H7 (cell line): Measurements from ENCODE around the gene ANKLE2. TPM values are rescaled to one million over a fixed set of nuclear protein-coding genes. Genes with fewer than 3 reads are reported as not detected.

Experiments
- DNase-seq: peaks from one replicate; pipeline ENCODE4 v3.0.0; 2012
- H3K27me3 ChIP-seq: 2 replicates; pipeline ENCODE4 v1.6.0; 2011; ENCODE audit warnings: mild to moderate bottlenecking, low read length; ENCODE audit not compliant: control insufficient read depth, insufficient read depth
- H3K36me3 ChIP-seq: replicated peaks from 2 replicates; pipeline ENCODE4 v1.5.1; 2011; ENCODE audit warnings: low read length; ENCODE audit not compliant: control insufficient read depth, insufficient read depth
- H3K4me3 ChIP-seq: 2 replicates; pipeline ENCODE4 v1.5.1; 2011; ENCODE audit warnings: low read depth, mild to moderate bottlenecking, control low read depth, low read length, moderate library complexity; ENCODE audit not compliant: insufficient read depth
- total RNA-seq: library from RNA; depleted of rRNA; stranded (reverse); fragments of >200 nt; shearing (Covaris generic); gene quantifications from 2 replicates; pipeline ENCODE4 v1.2.3, GENCODE V29; 2014

The ANKLE2 gene
- total RNA-seq, 1 experiment from 2014 or later = 41.5 TPM

DNA sequence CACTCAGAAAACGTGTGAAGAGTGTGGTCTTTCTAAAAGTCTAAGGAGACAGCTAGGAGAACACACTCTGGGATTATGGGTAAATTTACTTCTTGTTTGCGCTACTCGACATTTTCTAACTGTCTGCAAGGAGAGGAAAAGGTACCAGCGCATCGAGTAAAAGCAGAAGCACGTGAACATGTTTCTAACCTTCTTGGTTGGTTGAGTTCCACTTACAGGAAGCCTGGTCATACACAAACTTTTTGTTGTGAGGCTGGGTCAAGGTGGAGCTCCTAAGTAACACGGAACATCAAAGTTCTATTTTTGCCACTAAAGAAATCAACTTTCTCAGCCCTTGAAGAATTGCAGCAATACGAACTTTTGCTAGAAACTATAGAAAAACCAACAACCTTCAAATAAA is 20.0 kb downstream of the ANKLE2 start:
- no peak for DNase-seq
- peaks cover 56% of the 10 kb centered on the region for H3K36me3 ChIP-seq
- H3K4me3 ChIP-seq = no peak overlapping the region
- H3K27me3 ChIP-seq = no peaks in the 10 kb centered on the region

GRCh38 chr12:132740652-132741051 is 21.0 kb downstream of the ANKLE2 start:
- no peak overlapping the region for H3K4me3 ChIP-seq
- DNase-seq = no peak
- H3K36me3 ChIP-seq = peaks cover 59% of the 10 kb centered on the region
- H3K27me3 ChIP-seq = no peaks in the 10 kb centered on the region

- H3K4me3 ChIP-seq = no peak overlapping the region
- DNase-seq = no peak
- no peaks in the 10 kb centered on the region for H3K27me3 ChIP-seq
- peaks cover 57% of the 10 kb centered on the region for H3K36me3 ChIP-seq
These were observed 21.4 kb downstream of the ANKLE2 start for GRCh38 chr12:132740313-132740646.

DNA sequence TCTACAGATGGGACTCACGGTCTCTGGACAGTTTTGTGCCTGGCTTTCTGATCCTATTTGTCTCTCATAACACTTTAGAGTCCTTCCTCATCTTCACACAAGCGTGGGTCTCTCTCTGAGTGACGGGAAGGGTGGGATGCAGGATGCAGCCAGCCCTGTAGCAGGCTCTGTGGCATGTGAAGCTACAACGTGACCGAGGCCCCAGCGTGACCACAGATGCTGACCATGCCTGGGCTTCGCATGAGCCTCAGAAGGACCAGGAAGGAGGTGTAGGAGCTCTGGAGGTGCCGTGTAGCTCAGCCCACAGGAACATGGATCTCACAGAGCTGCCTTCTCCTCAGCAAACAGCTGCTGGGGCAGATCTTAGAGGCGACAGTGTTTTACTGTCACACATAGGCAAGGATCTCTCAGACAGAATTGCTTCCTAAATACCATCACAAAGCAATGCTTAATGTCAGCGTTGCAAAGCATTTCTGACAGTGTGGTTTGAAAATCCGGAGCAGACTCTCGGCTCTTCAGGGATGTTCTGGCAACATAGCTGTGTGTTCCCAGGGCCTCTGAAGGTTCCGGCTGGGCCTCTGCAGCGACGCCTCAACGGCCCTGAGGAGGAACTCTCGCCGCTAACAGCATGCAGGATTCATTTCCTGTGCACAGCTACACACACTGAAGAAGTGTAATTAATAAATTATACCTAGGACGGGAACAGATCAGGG is 21.9 kb downstream of the ANKLE2 start:
- DNase-seq = no peak
- no peak overlapping the region for H3K4me3 ChIP-seq
- H3K36me3 ChIP-seq = peaks cover 61% of the 10 kb centered on the region
- no peaks in the 10 kb centered on the region for H3K27me3 ChIP-seq

- no peaks in the 10 kb centered on the region for H3K27me3 ChIP-seq
- no peak overlapping the region for H3K4me3 ChIP-seq
- peaks cover 64% of the 10 kb centered on the region for H3K36me3 ChIP-seq
- DNase-seq = no peak
These were observed 24.7 kb downstream of the ANKLE2 start for GRCh38 chr12:132736913-132737312.

DNA sequence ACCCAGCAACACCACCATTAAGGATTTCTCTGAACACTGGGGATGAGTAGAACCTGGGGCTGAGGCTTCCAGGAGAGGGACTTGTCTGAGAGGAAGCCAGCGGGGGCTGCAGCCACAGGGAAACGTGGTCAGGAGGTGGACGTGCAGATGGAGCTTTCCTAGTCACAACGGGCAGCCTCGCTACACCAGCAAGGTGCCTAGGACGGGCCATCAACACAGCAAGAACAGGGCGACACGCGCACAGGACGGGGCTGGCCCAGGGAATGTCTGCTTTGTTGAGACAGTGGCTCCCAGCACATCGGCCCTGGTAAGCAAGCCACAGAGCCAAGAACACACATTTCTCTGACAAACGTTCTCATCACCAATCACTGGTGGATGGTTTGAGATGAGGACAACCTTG is 25.3 kb downstream of the ANKLE2 start:
- Histone ChIP-seq H3K36me3 (peaks cover 64% of the 10 kb centered on the region), H3K27me3 (no peaks in the 10 kb centered on the region), H3K4me3 (no peak overlapping the region)
- no peak for DNase-seq

GRCh38 chr12:132735496-132735895 is 26.1 kb downstream of the ANKLE2 start:
- peak; percentile 47 for DNase-seq
- Histone ChIP-seq H3K4me3 (no peak overlapping the region), H3K27me3 (no peaks in the 10 kb centered on the region), H3K36me3 (peaks cover 60% of the 10 kb centered on the region)

DNA sequence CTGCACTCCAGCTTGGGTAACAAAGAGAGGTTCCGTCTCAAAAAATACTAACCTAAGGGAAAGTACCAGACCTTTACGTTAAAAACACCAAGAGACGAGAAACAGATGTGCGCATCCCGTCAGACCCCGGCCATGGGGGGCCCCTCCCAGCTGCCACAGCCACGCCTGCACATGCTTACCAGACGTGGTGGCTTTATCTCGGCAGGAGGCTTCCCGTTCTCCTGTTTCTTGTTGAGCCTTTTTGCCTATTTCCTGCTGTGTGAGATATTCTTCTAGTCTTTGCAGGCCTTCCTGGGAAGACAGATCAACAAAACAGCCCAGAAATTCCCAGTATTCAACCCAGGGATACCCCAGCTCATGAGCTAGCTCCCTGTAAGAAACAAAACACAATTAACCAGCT is 27.4 kb downstream of the ANKLE2 start:
- Histone ChIP-seq H3K36me3 (peaks cover 48% of the 10 kb centered on the region), H3K4me3 (no peak overlapping the region), H3K27me3 (no peaks in the 10 kb centered on the region)
- no peak for DNase-seq

GRCh38 chr12:132731574-132731973 is 30.1 kb downstream of the ANKLE2 start:
- DNase-seq = no peak
- Histone ChIP-seq H3K4me3 (no peak overlapping the region), H3K36me3 (peaks cover 53% of the 10 kb centered on the region), H3K27me3 (no peaks in the 10 kb centered on the region)

GRCh38 chr12:132730353-132730752 is 31.3 kb downstream of the ANKLE2 start:
- Histone ChIP-seq H3K36me3 (peaks cover 51% of the 10 kb centered on the region), H3K27me3 (no peaks in the 10 kb centered on the region), H3K4me3 (no peak overlapping the region)
- DNase-seq = peak; percentile 22

DNA sequence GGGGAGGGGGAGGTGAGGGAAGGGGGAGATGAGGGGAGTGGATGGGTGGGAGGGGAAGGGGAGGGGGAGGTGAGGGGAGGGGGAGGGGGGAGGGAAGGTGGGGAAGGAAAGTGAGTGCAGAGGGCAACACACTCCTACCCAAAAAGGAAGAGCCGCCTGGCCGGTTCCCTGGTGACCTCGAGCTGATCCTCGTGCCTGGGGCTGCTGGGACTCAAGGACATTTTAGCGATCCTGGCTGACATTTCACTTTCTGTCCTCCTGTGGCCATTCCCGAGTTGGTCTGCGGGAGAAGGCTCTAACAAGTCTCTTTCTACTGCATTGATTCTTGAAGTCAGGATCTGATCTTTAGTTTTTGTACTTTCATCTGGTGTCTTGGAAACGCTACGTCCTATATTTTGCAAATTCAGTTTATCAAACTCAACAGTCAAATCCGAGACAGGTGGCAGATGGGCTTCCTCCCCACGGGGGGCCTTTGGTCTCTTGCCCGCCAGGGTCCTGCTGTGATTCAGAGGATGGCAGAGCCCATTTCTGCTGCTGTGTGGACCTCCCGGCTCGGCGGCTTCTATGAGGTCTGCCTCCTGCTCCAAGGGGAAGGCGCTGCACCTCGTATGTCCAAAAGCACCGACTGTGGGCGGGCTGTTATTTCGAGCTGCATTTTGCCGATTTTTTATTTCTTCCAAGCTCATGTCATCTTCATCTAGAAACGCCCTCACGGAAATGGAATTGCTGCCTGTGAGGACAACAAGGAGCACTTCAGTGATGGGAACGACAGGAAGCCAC is 31.9 kb downstream of the ANKLE2 start:
- Histone ChIP-seq H3K4me3 (no peak overlapping the region), H3K36me3 (peaks cover 45% of the 10 kb centered on the region), H3K27me3 (no peaks in the 10 kb centered on the region)
- DNase-seq = peak; percentile 60

DNA sequence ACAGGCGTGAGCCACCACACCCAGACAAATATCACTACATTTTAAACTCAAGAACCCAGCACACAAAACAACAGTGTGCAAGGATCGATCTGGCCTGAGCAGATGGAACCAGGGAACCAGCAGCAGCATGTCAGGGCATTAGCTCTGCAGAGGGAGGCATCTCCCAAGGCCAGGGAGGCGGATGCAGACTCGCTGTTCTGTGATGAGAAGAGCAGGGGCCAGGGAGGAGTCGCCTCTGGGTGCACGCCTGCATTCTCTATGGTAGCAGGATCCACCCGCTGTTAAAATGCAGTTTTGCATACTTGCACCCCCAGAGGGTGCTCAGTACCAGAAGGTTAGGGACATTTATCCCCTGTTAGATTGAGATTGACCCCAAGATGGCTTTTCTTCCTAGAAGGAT is 33.1 kb downstream of the ANKLE2 start:
- peaks cover 43% of the 10 kb centered on the region for H3K36me3 ChIP-seq
- no peaks in the 10 kb centered on the region for H3K27me3 ChIP-seq
- no peak overlapping the region for H3K4me3 ChIP-seq
- no peak for DNase-seq

DNA sequence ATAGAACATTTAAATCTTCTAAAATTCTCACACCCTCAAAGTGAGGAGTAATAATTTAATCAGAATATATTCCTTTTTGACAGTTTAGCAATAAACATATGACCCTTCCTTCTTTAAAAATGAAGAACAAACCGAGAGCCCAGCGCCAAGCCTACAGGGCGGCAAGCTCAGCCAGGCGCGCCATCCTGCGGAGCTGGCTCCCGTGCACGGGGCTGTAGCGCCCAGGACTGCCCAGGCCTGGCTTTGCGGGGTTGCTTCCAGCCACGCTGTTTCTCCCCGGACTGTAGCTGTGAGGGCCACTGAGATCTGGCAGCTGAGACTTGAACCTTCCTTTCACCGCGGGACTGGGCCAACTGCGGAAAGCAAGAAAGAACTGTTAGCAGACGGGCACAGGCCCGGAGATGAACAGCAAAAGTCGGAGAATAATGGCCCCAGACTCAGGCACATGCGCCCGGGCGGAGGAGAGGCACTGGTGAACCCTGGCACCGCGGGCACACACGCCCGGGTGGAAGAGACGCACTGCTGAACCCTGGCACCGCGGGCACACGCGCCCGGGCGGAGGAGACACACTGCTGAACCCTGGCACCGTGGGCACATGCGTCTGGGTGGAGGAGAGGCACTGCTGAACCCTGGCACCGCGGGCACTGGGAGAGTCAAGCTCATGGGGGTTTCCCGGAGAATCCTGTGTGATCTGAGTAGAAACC is 34.4 kb downstream of the ANKLE2 start:
- Histone ChIP-seq H3K36me3 (peaks cover 37% of the 10 kb centered on the region), H3K4me3 (no peak overlapping the region), H3K27me3 (no peaks in the 10 kb centered on the region)
- no peak for DNase-seq

DNA sequence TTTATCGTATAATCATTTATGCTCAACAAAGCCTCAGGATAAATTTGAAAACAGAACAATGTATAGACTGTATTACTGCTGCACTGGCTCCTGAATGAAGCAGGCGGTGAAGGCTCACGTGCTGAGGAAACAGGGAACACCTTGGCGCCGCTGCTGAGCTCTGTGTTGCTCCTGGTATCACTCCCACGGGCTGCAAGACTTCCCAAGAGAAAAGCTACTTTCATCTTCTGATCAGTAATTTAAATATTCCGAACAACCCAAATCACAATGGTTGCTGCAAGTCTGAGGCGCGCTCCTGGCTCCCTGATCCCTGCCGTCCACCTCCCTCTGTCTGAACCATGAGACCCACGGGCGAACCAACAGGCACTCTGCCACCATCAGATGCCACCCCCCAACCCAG is 35.2 kb downstream of the ANKLE2 start:
- Histone ChIP-seq H3K27me3 (no peaks in the 10 kb centered on the region), H3K36me3 (peaks cover 32% of the 10 kb centered on the region), H3K4me3 (no peak overlapping the region)
- no peak for DNase-seq
